CD4-positive, alpha-beta T cell treated with Interferon alpha-2 for 1 hour (primary cell): ENCODE measurements around the gene CASKIN2.

Source experiments
- DNase-seq, 2 donors: peaks; one replicate each; pipeline ENCODE4 v3.0.0-alpha.2; 2020 to 2022

The CASKIN2 gene

GRCh38 chr17:75548813-75549212 is 33.5 kb upstream of the CASKIN2 start:
- DNase-seq = no peak

GRCh38 chr17:75547091-75547490 is 31.8 kb upstream of the CASKIN2 start:
- no peak for DNase-seq

- no peak for DNase-seq
These were observed 30.8 kb upstream of the CASKIN2 start for GRCh38 chr17:75546181-75546580.

DNA sequence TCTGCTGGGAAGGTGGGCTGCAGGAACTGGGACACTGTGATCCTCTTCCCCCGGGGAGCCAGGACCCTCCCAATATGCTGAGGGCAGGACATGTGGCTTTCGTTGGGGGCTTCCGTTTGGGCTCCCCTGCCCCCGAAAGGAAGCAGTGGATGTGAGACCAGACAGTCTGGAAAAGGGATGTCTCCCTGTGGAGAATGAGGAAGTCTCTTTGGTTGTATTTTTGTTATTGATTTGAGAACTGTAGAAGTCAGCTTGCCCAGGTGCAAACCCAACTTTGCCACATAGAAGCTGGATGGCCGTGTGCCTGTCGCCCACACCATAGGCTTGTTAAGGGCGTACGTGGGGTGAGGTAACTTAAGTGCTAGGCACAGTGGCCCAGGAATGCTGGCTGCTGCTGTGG is 28.9 kb upstream of the CASKIN2 start:
- DNase-seq = no peak

GRCh38 chr17:75542728-75543336 is 27.5 kb upstream of the CASKIN2 start:
- DNase-seq = no peak

- no peak for DNase-seq
These were observed 26.9 kb upstream of the CASKIN2 start for GRCh38 chr17:75542229-75542628.

DNA sequence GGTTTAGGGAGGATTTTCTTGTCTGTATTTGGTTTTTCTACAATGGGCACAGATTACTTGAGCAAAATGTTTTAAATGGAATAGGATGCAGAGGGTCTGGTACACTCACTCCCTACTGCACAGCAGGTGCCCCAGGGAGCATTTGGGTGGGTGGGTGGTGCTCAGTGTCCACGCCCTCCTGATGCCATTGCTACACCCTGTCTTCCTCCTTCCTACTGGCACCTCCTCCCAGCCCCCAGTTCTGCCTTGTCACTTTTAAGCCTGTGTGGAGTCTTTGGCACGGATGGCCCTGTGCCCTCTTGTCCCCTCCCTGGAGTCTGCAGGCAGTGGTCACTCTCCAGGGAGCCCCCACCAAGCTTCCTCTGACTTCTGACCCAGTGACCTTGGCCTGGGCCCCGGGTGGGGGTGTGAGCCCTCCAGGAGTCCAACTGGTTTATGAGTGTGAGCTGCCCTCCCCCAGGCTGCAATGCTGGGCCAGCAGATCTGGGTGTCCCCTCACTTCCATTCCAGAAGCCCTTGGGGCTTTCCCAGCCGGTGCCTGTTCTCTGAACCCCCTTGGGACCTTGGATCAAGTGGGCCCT is 25.7 kb upstream of the CASKIN2 start:
- no peak for DNase-seq

- DNase-seq = no peak
These were observed 24.8 kb upstream of the CASKIN2 start for GRCh38 chr17:75539967-75540729.

DNA sequence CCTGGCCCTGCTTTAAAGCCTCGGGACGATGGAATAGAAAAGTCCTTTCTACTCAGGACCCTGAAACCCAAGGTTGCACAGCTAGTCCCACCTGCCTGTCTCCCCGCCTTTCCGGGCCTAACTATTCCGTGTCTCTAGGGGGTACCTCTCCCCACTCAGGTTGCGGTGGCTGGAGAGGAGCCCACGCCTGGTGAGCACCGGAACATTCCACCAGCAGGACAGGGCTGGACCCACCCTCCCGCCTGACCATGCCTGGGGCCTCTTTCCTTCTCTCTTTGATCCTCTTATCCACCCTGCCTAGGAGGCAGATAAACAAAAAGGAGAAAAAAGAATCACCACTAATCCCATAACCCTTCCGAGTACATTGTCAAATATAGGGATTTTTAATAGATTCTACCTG is 21.0 kb upstream of the CASKIN2 start:
- DNase-seq = no peak

- no peak for DNase-seq
These were observed 20.5 kb upstream of the CASKIN2 start for GRCh38 chr17:75535871-75536270.

DNA sequence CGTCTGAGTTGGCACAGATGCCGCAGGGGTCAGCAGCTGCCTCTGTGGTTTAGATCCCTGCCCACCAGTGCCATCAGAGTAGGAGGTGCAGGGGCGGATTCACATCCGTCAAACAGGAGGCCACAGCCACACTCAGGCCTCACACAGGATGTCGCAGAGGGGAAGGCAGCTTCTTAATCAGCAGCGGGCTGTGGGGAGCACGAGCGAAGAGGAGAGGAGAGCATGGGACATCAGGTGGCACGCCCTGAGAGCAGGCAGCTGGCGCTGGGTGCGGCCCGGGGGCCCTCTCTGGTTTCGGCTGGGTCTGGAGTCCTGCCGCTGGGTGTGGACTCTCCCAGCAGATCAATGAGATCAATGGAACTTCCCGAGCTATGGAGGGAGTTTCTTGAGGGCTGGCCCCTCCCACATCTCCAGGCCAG is 19.8 kb upstream of the CASKIN2 start:
- DNase-seq = peak; percentile 43 to 69

DNA sequence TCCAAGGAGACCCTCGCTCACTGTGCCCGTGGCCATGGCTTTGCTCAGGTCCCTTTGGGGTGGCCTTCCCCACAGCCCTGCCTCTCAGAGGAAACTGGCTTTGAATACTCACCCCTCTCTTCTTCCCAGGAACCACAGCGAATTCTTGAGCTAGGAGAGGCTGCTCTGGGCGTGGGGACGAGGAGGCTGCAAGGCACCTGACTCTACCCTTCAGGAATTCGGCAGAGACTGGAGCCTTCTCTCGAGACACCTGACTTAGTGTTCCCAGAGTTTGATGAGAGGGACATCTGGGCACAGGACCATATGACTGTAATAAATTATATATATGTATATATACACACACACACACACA is 16.4 kb upstream of the CASKIN2 start:
- no peak for DNase-seq

- no peak for DNase-seq
These were observed 15.7 kb upstream of the CASKIN2 start for GRCh38 chr17:75530837-75531720.

- no peak for DNase-seq
These were observed 11.4 kb upstream of the CASKIN2 start for GRCh38 chr17:75526555-75527270.

DNA sequence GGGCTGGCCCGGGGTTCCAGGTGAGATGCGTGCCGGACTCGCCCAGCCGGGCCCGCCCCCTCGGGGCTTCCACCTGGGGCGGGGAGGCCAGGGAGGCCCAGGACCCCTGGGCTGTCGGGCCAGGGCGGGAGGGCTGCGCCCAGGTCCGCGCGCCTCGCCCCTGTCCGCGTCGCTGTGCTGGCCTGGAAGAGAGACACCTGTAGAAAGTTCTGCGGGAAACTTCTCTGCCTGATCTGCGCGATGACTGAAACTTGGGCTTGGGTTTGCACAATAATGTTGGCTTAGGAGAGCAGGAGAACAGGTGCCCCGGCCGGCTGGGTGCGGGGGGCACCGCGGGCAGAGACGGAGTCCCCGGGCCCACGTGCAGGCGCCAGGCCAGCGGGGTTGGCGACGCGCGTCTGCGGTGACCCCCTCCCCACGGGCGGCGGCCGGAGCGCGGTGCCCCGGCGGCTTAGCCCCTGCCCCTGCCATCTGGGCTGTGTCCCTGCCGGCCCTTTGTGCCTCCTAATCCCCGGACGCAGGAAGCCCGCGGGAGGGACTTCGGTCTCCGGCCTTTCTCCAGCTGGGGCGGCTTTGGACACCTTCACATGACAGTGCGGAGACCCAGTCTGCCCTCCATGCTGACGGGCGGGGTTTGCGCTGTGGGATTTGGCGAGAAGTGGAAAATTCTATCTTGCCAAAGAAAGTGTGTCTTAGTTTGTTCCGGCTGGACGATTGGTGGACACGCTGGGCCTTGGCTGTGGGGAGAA is 10.6 kb upstream of the CASKIN2 start:
- no peak for DNase-seq

GRCh38 chr17:75524970-75525805 is 9.9 kb upstream of the CASKIN2 start, which contains the start of gene LLGL2:
TSS of gene LLGL2 (plus strand) at chr17:75525697. CDS start at chr17:75543427, 17,730 bp downstream.
- DNase-seq = peak; percentile 87 to 92

DNA sequence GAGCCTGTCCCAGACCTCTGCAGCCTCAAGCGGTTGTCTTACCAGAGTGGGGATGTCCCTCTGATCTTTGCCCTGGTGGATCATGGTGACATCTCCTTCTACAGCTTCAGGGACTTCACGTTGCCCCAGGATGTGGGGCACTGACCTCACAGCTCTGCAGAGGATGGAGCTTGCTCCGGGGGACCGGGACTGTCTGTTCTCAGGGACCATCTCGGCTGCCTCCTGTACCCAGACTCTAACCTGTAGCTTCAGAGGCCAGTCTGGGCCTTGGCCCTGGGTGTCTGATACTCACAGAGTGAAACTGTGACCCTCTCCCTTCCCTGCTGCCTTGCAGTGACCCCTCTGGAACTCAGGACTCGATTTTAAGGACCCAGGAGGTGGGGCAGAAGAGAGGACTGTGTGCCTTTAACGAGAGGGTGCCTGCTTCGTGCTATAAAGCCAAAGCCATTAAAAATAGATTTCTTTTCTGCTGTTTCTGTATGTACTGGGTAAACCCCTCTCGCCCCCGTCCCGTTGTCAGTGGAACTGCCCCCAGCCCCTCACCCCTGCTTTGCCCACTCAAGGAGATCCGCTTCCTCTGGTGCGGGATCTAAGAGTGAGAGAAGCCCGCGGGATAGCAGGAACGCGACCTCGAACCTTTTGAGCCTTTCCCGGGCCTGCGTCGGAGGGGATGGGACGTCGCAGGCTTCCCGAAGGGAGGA is 9.1 kb upstream of the CASKIN2 start:
- DNase-seq = peak in 1 of 2 donors; percentile 12

DNA sequence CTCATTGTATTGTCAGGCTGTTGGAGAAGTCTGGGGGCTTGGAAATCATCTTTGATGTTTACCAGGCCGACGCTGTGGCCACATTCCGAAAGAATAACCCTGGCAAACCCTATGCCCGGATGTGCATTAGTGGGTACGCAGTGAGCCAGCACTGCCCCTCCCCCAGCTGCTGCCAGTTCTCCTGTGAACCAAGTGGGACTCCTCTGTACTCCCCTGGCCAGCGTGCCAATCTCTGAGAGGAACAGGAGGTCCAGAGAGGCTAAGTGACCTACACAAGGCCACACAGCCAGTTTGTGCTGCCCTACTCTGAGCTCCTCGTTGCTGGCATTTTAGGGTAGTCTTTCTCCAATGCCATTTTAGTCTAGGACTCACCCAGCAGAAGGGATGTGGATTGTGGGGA is 8.3 kb upstream of the CASKIN2 start:
- no peak for DNase-seq

- DNase-seq = no peak
These were observed 6.8 kb upstream of the CASKIN2 start for GRCh38 chr17:75521951-75522727.
